ENCODE measurements around the gene ANO6.
A peak's percentile ranks its signal among the peaks of the same experiment; 100 is the strongest.
"Not testable (repeated sequence)": the region's sequence is repeated elsewhere in the genome, so short reads cannot be mapped to it uniquely, and the experiment has no call there.

Gene ANO6

DNA sequence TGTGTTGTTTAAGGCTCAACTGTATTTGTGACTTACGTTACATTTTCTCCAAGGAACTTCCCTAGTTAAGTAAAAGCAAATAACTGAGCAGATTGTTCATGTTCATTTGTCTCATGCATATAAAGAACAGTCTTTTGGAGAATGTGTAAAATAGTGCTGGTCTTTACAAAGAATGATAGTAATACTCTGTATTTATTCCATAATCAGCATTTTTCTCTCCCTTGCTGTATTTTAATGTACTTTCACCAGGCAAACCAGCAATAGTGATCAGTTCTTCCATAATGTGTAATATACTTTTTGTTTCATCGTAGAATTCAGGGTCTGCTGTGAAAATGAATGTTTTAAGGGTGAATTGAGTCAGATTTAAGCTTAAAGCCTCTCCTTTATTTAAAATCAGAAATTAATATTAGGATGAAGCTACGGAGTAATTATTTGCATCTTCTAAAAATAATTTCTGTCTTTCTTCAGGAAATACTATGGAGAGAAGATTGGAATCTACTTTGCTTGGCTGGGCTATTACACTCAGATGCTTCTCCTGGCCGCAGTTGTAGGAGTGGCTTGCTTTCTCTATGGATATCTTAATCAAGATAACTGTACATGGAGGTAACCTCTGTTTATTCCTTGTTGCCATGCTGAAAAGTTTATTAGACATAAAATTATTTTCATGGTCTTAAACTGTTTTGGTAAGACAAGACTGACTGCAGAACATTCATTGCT, 141.1 kb downstream of the ANO6 start:
- in situ Hi-C loops (cut with HindIII; ENCODE audit: low pct_ligation_motif_present, low pct_unique_long_range_greater_than_20kb, low sequenced_read_pairs): no loop called here
- DNase-seq: no peak

DNA sequence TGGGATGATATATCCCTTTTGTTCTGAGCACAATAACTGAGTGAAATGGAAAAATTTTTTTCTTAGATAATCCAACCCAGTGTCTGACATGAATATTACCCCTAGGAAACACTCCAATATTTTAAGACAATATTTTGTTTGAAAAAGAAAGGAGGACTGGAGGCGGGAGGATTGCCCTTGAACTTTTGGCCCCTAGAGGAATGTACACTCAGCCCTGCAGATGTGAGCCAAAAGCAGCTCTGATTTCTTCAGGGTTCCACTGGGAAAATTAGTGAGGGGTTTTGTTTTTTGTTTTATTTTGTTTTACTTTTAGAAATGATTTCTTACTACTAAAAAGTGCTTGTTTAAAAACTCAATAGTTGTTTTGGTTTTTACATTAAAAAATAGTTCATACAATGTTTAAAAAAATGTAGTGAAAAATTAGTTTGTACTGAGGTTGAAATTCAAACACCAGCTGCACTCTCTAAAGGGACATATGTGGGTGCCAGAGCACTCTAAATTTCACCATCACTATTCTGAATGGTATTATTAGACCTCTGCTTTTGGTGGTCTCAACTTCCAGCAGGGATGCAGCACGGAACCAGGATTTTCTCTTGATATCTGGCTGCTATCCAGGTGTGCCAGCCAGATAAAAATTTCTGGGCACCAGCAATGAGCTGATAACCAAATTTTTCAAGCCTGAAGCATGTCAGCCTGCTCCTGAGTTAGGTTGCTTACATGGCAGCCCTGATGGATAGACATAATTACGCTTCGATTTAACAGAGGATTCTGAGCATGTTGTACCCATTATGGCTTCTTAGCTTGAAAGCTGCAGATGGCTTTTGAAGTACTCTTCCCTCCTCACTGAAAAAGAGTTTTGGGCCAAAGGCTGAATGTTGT, 141.9 kb downstream of the ANO6 start:
- no peak for DNase-seq
- in situ Hi-C loops (cut with HindIII; ENCODE audit: low pct_ligation_motif_present, low pct_unique_long_range_greater_than_20kb, low sequenced_read_pairs): no loop called here

DNA sequence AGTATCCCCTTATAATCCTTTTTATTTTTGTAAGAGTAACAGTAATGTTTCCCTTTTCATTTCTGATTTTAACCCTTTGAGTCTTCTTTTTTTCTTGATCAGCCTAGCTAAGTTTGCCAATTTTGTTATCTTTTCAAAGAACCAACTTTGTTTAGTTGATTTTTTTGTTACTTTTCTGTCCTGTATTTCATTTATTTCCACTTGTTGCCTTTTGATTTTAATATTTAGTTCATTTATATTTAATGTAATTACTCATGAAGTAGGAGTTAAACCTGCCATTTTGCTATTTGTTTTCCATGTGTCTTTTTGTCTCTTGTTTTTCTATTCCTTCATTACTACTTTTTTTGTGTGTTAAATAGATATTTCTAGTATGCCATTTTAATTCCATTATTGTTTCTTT, 146.4 kb downstream of the ANO6 start:
- in situ Hi-C loops (cut with HindIII; ENCODE audit: low pct_ligation_motif_present, low pct_unique_long_range_greater_than_20kb, low sequenced_read_pairs): no loop called here
- DNase-seq: no peak

GRCh38 chr12:45363903-45364302, 148.0 kb downstream of the ANO6 start:
- DNase-seq: no peak
- in situ Hi-C loops (cut with HindIII; ENCODE audit: low pct_ligation_motif_present, low pct_unique_long_range_greater_than_20kb, low sequenced_read_pairs): no loop called here

DNA sequence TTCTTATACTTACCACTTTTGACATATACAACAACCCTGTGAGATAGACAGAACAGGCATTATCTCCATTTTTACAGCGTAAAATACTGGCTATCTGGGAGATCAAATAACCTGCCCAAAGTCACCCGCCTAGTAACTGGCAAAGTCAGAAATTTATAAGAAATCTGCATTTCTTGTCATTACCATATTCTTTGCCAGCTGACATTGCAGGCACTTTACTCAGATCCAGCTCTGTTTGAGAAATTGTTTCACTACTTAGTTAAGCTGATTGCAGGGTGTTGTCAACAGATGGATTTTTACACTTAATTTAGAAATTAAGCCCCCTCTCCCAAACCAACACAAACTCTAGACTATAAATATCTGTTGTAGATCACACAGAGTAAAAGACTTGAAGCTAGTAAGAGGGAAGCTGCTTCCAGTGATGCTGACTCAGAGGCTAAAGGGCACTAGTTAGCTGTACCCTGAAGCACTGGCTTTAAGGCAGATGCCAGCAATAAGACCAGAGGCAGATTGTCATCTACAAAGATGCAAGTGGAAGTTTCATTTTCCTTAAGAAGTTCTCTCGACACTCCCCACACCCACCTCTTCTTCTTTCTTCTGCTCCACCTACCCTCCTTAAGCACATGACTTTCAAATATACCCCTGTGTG, 153.1 kb downstream of the ANO6 start:
- peak; percentile 59 for DNase-seq
- in situ Hi-C loops (cut with HindIII; ENCODE audit: low pct_ligation_motif_present, low pct_unique_long_range_greater_than_20kb, low sequenced_read_pairs): no loop called here

DNA sequence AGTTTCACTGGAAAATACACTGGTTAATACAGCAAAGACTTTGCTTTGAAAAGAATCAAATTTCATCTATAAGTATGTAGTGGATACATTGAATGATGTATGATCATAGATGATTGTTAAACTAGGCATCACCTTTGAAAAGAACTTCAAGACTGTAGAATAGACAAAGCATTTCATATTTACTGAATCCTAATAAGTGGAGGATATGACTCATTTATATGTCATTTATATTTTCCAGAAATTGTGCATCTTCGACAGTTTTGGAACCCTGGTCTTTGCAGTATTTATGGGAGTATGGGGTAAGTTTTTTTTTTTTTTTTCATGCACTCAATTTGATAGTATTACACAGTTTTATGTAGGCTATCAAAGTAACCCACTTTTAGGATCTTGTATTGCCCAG, 161.9 kb downstream of the ANO6 start:
- in situ Hi-C loops (cut with HindIII; ENCODE audit: low pct_ligation_motif_present, low pct_unique_long_range_greater_than_20kb, low sequenced_read_pairs): loop anchor here (25.0 kb wide), 1 partner anchor 191 kb away; no protein-coding TSS in a partner anchor
- DNase-seq: no peak

DNA sequence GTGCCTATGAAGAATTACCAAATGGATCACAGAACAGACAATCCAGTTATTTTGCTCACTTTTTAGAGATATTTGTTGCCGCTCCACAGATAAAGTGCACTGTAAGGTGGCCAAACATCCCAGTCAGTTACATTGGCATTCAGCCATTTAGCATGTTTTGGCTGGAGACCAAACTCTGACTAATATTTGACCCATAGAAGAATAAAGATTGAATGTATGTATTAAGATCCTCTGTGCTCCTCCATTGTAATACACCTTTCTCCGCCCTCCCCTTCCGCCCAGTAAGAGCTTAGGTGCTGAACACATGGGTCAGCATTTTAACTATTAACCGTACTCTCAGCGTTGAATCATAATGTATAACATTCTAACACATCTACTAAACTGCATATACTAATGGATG, 163.4 kb downstream of the ANO6 start:
- DNase-seq: no peak
- in situ Hi-C loops (cut with HindIII; ENCODE audit: low pct_ligation_motif_present, low pct_unique_long_range_greater_than_20kb, low sequenced_read_pairs): loop anchor here (25.0 kb wide), 1 partner anchor 192 kb away; no protein-coding TSS in a partner anchor

DNA sequence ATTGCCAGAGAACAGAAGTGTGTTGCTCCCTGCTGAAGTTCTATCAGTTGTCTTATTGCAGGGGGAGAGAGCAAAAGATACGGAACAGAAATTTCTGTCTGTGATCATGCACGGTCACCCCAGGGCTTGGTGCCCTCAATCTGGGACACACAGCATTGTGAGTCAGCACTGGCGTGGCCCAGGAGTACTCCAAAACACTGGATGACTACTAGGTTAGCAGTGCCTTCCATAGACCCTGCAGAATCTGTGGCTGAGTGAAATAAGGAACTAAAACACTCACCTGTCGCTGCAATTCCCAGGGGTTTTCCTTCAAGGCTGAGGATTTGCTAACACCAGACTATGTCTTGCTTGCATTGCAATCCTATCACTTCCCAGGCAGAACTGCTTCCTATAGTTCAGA, 165.5 kb downstream of the ANO6 start:
- no peak for DNase-seq
- in situ Hi-C loops (cut with HindIII; ENCODE audit: low pct_ligation_motif_present, low pct_unique_long_range_greater_than_20kb, low sequenced_read_pairs): loop anchor here (25.0 kb wide), 1 partner anchor 194 kb away; no protein-coding TSS in a partner anchor

DNA sequence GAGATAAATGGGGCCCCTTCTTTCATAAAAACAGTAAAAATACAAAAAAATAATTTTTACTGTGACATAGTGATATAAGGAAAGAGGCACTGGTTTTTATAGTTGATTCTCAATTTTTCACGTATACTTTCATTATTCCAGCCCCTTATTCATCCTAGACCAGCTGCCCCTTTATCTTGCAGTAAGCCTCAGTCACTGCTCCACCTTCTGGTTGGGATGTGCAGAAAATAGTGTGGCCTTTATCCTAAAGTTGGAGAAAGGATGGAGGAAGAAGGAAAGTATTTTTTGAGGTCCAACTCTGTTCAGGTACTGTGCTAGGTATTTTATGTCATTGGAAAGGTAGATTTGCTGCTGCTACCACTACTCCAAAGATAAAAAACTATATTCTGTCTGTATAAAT, 172.7 kb downstream of the ANO6 start:
- DNase-seq: peak; percentile 67
- in situ Hi-C loops (cut with HindIII; ENCODE audit: low pct_ligation_motif_present, low pct_unique_long_range_greater_than_20kb, low sequenced_read_pairs): loop anchor here (25.0 kb wide), 1 partner anchor 201 kb away; no protein-coding TSS in a partner anchor

DNA sequence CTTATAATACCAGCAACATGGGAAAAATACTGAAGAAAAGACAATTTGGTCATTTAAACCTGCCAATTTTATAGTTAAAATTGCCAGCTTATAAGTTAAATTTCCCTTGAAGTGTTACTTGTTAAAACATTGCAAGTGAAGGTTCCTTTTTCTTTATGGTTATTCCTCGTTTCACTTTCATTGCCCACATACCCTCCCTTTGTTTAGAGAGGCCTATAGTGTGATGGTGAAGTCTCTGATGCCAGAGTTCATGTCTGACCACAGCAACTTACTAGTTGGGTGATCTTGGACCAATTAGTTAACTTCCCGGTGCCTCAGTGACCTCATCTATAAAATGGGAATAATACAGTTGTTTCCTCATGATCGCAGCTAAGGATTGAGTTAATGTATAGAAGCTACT, 173.5 kb downstream of the ANO6 start:
- in situ Hi-C loops (cut with HindIII; ENCODE audit: low pct_ligation_motif_present, low pct_unique_long_range_greater_than_20kb, low sequenced_read_pairs): loop anchor here (25.0 kb wide), 1 partner anchor 202 kb away; no protein-coding TSS in a partner anchor
- DNase-seq: no peak

GRCh38 chr12:45397499-45397898, 181.6 kb downstream of the ANO6 start:
- in situ Hi-C loops (cut with HindIII; ENCODE audit: low pct_ligation_motif_present, low pct_unique_long_range_greater_than_20kb, low sequenced_read_pairs): loop anchor here (25.0 kb wide), 1 partner anchor 210 kb away; no protein-coding TSS in a partner anchor
- not testable (repeated sequence) for DNase-seq

DNA sequence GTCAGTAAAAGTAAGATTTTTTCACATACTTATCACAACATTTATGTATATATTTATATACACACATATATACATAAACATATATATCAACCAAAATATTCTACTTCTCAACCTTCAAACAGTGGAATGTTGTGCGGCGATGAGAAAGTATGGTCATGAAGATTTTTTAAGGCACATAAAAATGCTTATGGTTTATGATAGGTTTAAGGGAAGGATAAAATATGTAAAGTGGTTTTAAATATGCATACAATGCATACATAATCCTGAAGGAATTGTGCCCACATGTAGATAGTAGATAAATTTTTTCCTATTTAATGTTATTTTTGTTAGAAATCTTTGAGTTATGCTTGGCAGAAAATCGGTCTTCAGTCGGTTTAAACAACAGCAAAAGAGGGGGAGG, 182.7 kb downstream of the ANO6 start:
- no peak for DNase-seq
- in situ Hi-C loops (cut with HindIII; ENCODE audit: low pct_ligation_motif_present, low pct_unique_long_range_greater_than_20kb, low sequenced_read_pairs): loop anchor here (25.0 kb wide), 1 partner anchor 211 kb away; no protein-coding TSS in a partner anchor

DNA sequence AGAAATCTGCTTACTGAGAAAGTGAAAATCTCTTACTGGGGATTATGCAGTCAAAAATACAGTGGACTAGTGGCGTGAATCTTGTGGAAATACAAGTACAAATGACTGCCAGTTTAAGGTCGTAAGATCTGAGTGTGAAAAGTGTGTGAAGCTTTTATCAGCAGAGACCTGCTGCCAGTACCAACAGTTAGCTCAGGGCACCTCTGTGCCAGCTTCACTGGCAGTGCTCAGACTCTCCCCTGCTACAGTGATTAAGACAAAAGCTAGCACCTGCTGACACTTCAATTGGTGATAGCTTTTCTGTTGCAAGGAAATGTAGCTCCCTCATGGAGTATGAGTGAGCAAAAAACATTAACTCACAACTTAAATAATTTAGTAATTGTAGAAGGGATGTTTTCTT, 185.1 kb downstream of the ANO6 start:
- in situ Hi-C loops (cut with HindIII; ENCODE audit: low pct_ligation_motif_present, low pct_unique_long_range_greater_than_20kb, low sequenced_read_pairs): no loop called here
- no peak for DNase-seq

- DNase-seq: no peak
- in situ Hi-C loops (cut with HindIII; ENCODE audit: low pct_ligation_motif_present, low pct_unique_long_range_greater_than_20kb, low sequenced_read_pairs): no loop called here
Measured at GRCh38 chr12:45402288-45402687, 186.4 kb downstream of the ANO6 start.

DNA sequence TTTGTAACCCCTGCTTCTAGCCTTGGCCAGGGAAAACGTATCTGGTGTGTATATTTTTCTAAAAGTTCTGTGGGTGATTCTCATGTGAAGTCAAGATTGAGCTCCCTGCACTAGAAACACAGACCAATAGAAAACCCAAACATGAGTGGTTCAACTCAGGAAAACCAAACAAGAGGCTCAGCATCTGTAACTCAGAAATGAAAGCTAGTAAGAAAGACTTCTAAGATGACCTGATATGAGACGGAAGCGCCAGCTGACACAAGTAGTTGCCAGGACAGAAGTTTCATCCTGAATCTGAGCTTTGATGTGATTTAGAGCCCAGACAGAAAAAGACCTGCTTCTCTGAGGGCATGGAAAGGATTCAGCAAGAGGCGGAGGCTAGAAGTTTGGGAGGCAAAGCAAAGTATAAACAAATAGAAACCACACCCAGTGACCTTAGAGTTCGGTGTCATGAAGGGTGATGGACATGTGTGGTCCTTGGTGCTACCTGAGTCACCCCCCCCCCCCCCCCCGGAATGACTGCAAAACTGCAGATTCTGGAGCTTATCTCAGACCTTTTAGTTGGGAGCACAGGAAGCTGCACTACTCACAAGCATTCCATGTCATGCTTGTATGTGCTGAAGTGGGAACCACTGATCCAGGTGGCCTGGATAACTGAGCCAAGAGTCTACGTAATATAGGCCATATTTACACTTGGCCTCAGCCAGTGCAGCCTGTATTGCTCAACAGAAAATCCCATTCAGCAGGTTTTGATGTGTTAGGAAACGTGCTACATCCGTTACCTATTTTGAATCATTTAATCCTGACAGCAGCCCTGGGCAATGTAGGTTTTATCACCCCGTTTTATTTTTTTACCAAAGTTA, 191.3 kb downstream of the ANO6 start:
- in situ Hi-C loops (cut with HindIII; ENCODE audit: low pct_ligation_motif_present, low pct_unique_long_range_greater_than_20kb, low sequenced_read_pairs): no loop called here

DNA sequence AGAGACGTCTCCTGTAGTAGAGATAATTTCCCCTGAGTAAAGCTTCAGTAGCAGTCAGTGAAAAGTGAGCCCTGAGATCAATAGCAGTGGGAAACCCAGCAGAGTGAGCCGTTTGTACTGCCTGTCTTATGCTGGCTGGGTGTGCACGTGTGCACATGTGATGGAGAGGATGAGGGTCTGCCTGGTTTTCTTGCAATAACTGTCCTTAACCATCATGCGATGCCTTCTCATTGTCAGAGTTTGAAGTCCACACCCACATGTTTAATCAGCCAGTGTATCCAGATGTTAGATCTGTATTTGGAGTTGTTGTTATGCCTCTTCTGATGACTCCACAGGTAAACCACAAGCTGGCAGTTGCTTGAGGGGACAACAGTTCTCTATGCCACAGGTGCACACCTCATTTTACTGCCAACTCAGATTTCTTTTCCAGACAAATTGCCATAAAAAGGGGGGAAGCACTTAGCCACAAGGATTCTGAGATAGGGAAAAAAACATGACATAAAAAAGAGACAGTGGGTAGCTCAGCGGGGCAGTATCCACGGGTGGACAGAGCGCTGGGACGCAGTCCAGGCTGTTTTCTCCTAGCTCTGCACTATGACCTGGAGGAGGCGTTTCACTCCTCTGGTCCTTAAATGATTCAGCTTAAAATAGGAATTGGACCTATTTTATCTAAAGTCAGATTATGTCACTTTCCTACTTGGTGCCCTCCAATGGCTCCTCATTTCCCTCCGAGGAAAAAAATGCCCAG, 192.3 kb downstream of the ANO6 start:
- DNase-seq: no peak
- in situ Hi-C loops (cut with HindIII; ENCODE audit: low pct_ligation_motif_present, low pct_unique_long_range_greater_than_20kb, low sequenced_read_pairs): no loop called here

More for the DNA sequence above, 191.3 kb downstream of the ANO6 start:
- no peak for DNase-seq

- DNase-seq: no peak
- in situ Hi-C loops (cut with HindIII; ENCODE audit: low pct_ligation_motif_present, low pct_unique_long_range_greater_than_20kb, low sequenced_read_pairs): no loop called here
Measured at GRCh38 chr12:45408729-45409114, 192.8 kb downstream of the ANO6 start.
